Sigmoid colon (tissue), 7 donors: ENCODE measurements around the gene FOXL3. TPM values are rescaled to one million over a fixed set of nuclear protein-coding genes. Genes with fewer than 3 reads are reported as not detected.

Experiments
- DNase-seq: peaks from one replicate; pipeline ENCODE4 v3.0.0-alpha.2; 2019
- H3K27ac ChIP-seq, 4 donors: fragments of 200-600 bp; sonication (generic); one replicate each; pipeline ENCODE4 v1.5.1; 2016 to 2019; ENCODE audit warnings: mild to moderate bottlenecking in 1 of 4
- H3K27me3 ChIP-seq, 3 donors: fragments of 200-600 bp; sonication (generic); one replicate each; pipeline ENCODE4 v1.5.1; 2019; ENCODE audit warnings: mild to moderate bottlenecking in 1 of 3
- H3K36me3 ChIP-seq, 4 donors: fragments of 200-600 bp; sonication (generic); one replicate each; pipeline ENCODE4 v1.5.1; 2016 to 2019
- H3K4me1 ChIP-seq, 4 donors: fragments of 200-600 bp; sonication (generic); one replicate each; pipeline ENCODE4 v1.5.1; 2017 to 2019
- H3K4me3 ChIP-seq, 4 donors: fragments of 200-600 bp; sonication (generic); one replicate each; pipeline ENCODE4 v1.5.1; 2017 to 2019; ENCODE audit warnings: mild to moderate bottlenecking in 2 of 4, moderate library complexity in 1 of 4
- H3K9me3 ChIP-seq, 4 donors: fragments of 200-600 bp in 3 of 4; sonication (generic) in 3 of 4; one replicate each; pipeline versions ENCODE4 v1.5.1 to v1.6.1; 2013 to 2019
- CTCF ChIP-seq, 4 experiments: fragments of 450-650 bp in 3 of 4; fragments of 200-600 bp in 1 of 4; IDR thresholded peaks; one replicate each; pipeline ENCODE4 v1.5.1; 2016 to 2019; ENCODE audit warnings: antibody characterized with exemption in 4 of 4, mild to moderate bottlenecking in 3 of 4, moderate library complexity in 2 of 4
- EP300 ChIP-seq, 4 donors: sonication (generic); formaldehyde crosslinking; IDR thresholded peaks; one replicate each; pipeline ENCODE4 v1.6.1; 2017; ENCODE audit warnings: antibody characterized with exemption in 4 of 4
- POLR2A ChIP-seq, 2 donors: fragments of 450-650 bp; IDR thresholded peaks; one replicate each; pipeline ENCODE4 v1.6.1; 2016; ENCODE audit warnings: antibody characterized with exemption in 2 of 2, mild to moderate bottlenecking in 2 of 2, moderate library complexity in 2 of 2
- POLR2AphosphoS5 ChIP-seq, 4 donors: sonication (generic); formaldehyde crosslinking; IDR thresholded peaks; one replicate each; pipeline ENCODE4 v1.6.1; 2017; ENCODE audit warnings: antibody characterized with exemption in 4 of 4
- WGBS, 2 donors: extraction: QIAGEN DNeasy Blood & Tissue Kit; methylation state at CpG; one replicate each; pipeline ENCODE4 v1.1.7; 2013; 5-methylcytosine and 5-hydroxymethylcytosine counted together
- intact Hi-C: fragments of 100-400 bp; cut with DNase I; formaldehyde crosslinking; loops from one replicate; pipeline ENCODE4 v1.15.1; 2023
- polyA plus RNA-seq, 3 donors: library from polyadenylated mRNA; stranded (reverse); fragments of 200-250 nt; gene quantifications; one replicate each; pipeline ENCODE4 v1.2.3, GENCODE V29; 2013
- total RNA-seq, 4 donors: library from RNA; depleted of rRNA; stranded (reverse); fragments of >200 nt; gene quantifications; one replicate each; pipeline ENCODE4 v1.1.0, GENCODE V29; 2016
- donor health status: healthy with polysubstance abuse.
- donor health status: Bipolar disorder and iron deficiency.
- donor health status: healthy.

Gene FOXL3
- total and polyA plus RNA-seq, 7 donors, result not detected

- DNase-seq, result peak; percentile 48
Observed at GRCh38 chr7:311131-311680, 21.2 kb downstream of the FOXL3 start.

GRCh38 chr7:311796-312195 is 21.8 kb downstream of the FOXL3 start:
- H3K36me3 ChIP-seq, result no peaks in the 10 kb centered on the region
- H3K27me3 ChIP-seq, result peaks cover 0 to 8% (median 0%) of the 10 kb centered on the region in 3 donors
- no peaks in the 10 kb centered on the region for H3K4me1 ChIP-seq
- no peak for TF ChIP-seq EP300 (IDR thresholded peaks at IDR 0.05)
- TF ChIP-seq POLR2A (IDR thresholded peaks at IDR 0.05), result no peak
- no peak for TF ChIP-seq CTCF (IDR thresholded peaks at IDR 0.05)
- no peak for TF ChIP-seq POLR2AphosphoS5 (IDR thresholded peaks at IDR 0.05)
- intact Hi-C loops, result no loop called here
- H3K27ac ChIP-seq, result no peak overlapping the region
- 65 to 70% methylated on average over 5 of the region's 5 CpGs for WGBS, 2 donors
- H3K9me3 ChIP-seq, result peaks cover 0 to 2% (median 0%) of the 10 kb centered on the region in 4 donors
- peak; percentile 52 for DNase-seq
- no peak overlapping the region for H3K4me3 ChIP-seq

More at GRCh38 chr7:311131-311680, 21.2 kb downstream of the FOXL3 start:
- H3K27me3 ChIP-seq, result peaks cover 0 to 8% (median 0%) of the 10 kb centered on the region in 3 donors
- H3K9me3 ChIP-seq, result peaks cover 0 to 2% (median 0%) of the 10 kb centered on the region in 4 donors
- no peaks in the 10 kb centered on the region for H3K36me3 ChIP-seq
- no peak for TF ChIP-seq EP300 (IDR thresholded peaks at IDR 0.05)
- no peak for TF ChIP-seq POLR2A (IDR thresholded peaks at IDR 0.05)
- no peak for TF ChIP-seq POLR2AphosphoS5 (IDR thresholded peaks at IDR 0.05)
- TF ChIP-seq CTCF (IDR thresholded peaks at IDR 0.05), result no peak
- H3K4me3 ChIP-seq, result no peak overlapping the region
- 72 to 82% methylated on average over 19 of the region's 19 CpGs for WGBS, 2 donors
- no peaks in the 10 kb centered on the region for H3K4me1 ChIP-seq
- intact Hi-C loops, result no loop called here
- no peak overlapping the region for H3K27ac ChIP-seq

GRCh38 chr7:312424-312823 is 22.5 kb downstream of the FOXL3 start:
- Histone ChIP-seq H3K27me3 (peaks cover 0 to 10% (median 0%) of the 10 kb centered on the region in 3 donors), H3K4me1 (no peaks in the 10 kb centered on the region), H3K4me3 (no peak overlapping the region), H3K27ac (no peak overlapping the region), H3K36me3 (no peaks in the 10 kb centered on the region), H3K9me3 (peaks cover 0 to 2% (median 0%) of the 10 kb centered on the region in 4 donors)
- intact Hi-C loops, result no loop called here
- no peak for DNase-seq
- TF ChIP-seq EP300 (IDR thresholded peaks at IDR 0.05), result no peak
- no peak for TF ChIP-seq CTCF (IDR thresholded peaks at IDR 0.05)
- no peak for TF ChIP-seq POLR2A (IDR thresholded peaks at IDR 0.05)
- no peak for TF ChIP-seq POLR2AphosphoS5 (IDR thresholded peaks at IDR 0.05)
- WGBS, 2 donors, result 73 to 81% methylated on average over 6 of the region's 6 CpGs

- no peak for DNase-seq
- 95% methylated on average over 8 of the region's 8 CpGs for WGBS, 2 donors
- Histone ChIP-seq H3K4me3 (no peak overlapping the region), H3K36me3 (no peaks in the 10 kb centered on the region), H3K4me1 (no peaks in the 10 kb centered on the region), H3K9me3 (no peaks in the 10 kb centered on the region), H3K27me3 (peaks cover 0 to 12% (median 0%) of the 10 kb centered on the region in 3 donors), H3K27ac (no peak overlapping the region)
- intact Hi-C loops, result no loop called here
- TF ChIP-seq POLR2A (IDR thresholded peaks at IDR 0.05) (no peak), CTCF (IDR thresholded peaks at IDR 0.05) (no peak), EP300 (IDR thresholded peaks at IDR 0.05) (no peak), POLR2AphosphoS5 (IDR thresholded peaks at IDR 0.05) (no peak)
Observed at GRCh38 chr7:314853-315252, 24.9 kb downstream of the FOXL3 start.
